Endodermal cell (in vitro differentiated cells): ENCODE data around the gene GSTP1. TPM values are rescaled to one million over a fixed set of nuclear protein-coding genes. Genes with fewer than 3 reads are reported as not detected.
A peak's percentile ranks its signal among the peaks of the same experiment; 100 is the strongest.

Source experiments
- DNase-seq: peaks from one replicate; pipeline ENCODE4 v3.0.0-alpha.2; 2017
- H3K27ac ChIP-seq: 2 replicates; pipeline ENCODE4 v1.5.1; 2013; ENCODE audit warnings: mild to moderate bottlenecking, low read depth, low read length, moderate library complexity
- H3K27me3 ChIP-seq: 2 replicates; pipeline ENCODE4 v1.6.1; 2013; ENCODE audit warnings: mild to moderate bottlenecking, low read length, moderate library complexity; ENCODE audit not compliant: insufficient read depth, control insufficient read depth, poor library complexity, severe bottlenecking
- H3K36me3 ChIP-seq: 2 replicates; pipeline ENCODE4 v1.7.0; 2013; ENCODE audit warnings: mild to moderate bottlenecking, low read length, moderate library complexity; ENCODE audit not compliant: control insufficient read depth, insufficient read depth
- H3K4me1 ChIP-seq: one replicate; pipeline ENCODE4 v1.7.0; 2013; ENCODE audit warnings: low read length; ENCODE audit not compliant: control insufficient read depth, insufficient read depth
- H3K4me3 ChIP-seq: 2 replicates; pipeline ENCODE4 v1.5.1; 2013; ENCODE audit warnings: mild to moderate bottlenecking, low read length, moderate library complexity
- H3K9ac ChIP-seq: 2 replicates; pipeline ENCODE4 v1.6.1; 2013; ENCODE audit warnings: mild to moderate bottlenecking, low read length, moderate library complexity; ENCODE audit not compliant: poor library complexity, severe bottlenecking; ENCODE audit errors: extremely low read depth
- H3K9me3 ChIP-seq: 2 replicates; pipeline ENCODE4 v1.6.1; 2013; ENCODE audit warnings: mild to moderate bottlenecking, low read length, moderate library complexity; ENCODE audit not compliant: control insufficient read depth
- H3K27ac Mint-ChIP-seq: 2 replicates; pipeline ENCODE4 v1.8.0; 2020; ENCODE audit warnings: mixed read lengths
- H3K27me3 Mint-ChIP-seq: 2 replicates; pipeline ENCODE4 v1.8.0; 2021; ENCODE audit warnings: mild to moderate bottlenecking, mixed read lengths; ENCODE audit not compliant: insufficient read depth
- H3K36me3 Mint-ChIP-seq: 2 replicates; pipeline ENCODE4 v1.8.0; 2020; ENCODE audit warnings: low read depth, mixed read lengths
- H3K4me1 Mint-ChIP-seq: 2 replicates; pipeline ENCODE4 v1.8.0; 2020; ENCODE audit warnings: mixed read lengths
- H3K4me3 Mint-ChIP-seq: 2 replicates; pipeline ENCODE4 v1.8.0; 2020; ENCODE audit warnings: mild to moderate bottlenecking, moderate library complexity, mixed read lengths
- H3K9me3 Mint-ChIP-seq: 2 replicates; pipeline ENCODE4 v1.8.0; 2020; ENCODE audit warnings: mild to moderate bottlenecking, mixed read lengths
- CTCF ChIP-seq: fragments of 200-600 bp; sonication (generic); conservative IDR thresholded peaks from 2 replicates; pipeline ENCODE4 v1.5.0; 2021; ENCODE audit warnings: antibody characterized with exemption, mild to moderate bottlenecking
- WGBS, 2 experiments: methylation state at CpG; one replicate each; pipeline versions ENCODE4 v1.1.5 to v1.1.7; 2013; ENCODE audit warnings: missing lambda C conversion rate in 2 of 2, mixed read lengths in 1 of 2; ENCODE audit not compliant: insufficient coverage in 1 of 2, insufficient read length in 1 of 2; 5-methylcytosine and 5-hydroxymethylcytosine counted together
- total RNA-seq, 2 donors: library from RNA; stranded (reverse); fragmentation: NEBNext Ultra II Directional in 1 of 2; extraction: Animal tissue kit (Norgen Biotek cat#: 25700) in 1 of 2; gene quantifications; 2 replicates in 1 of 2; 3 replicates in 1 of 2; pipeline ENCODE4 v1.2.1, GENCODE V29; 2021

Gene GSTP1
- total RNA-seq, 2 donors from 2014 or later, result 1,359 to 1,473 TPM

- WGBS, 2 experiments, result 64 to 68% methylated on average over 21 of the region's 21 CpGs
- Histone ChIP-seq H3K27ac (no peak overlapping the region), H3K9me3 (no peaks in the 10 kb centered on the region), H3K36me3 (no peaks in the 10 kb centered on the region), H3K27me3 (no peaks in the 10 kb centered on the region), H3K9ac (no peak overlapping the region), H3K4me1 (no peaks in the 10 kb centered on the region), H3K4me3 (no peak overlapping the region)
- no peaks in the 10 kb centered on the region for H3K4me1 Mint-ChIP-seq
- TF ChIP-seq CTCF, result peak; percentile 92
- H3K27me3 Mint-ChIP-seq, result peaks cover 12% of the 10 kb centered on the region
- peak; percentile 84 for DNase-seq
- H3K9me3 Mint-ChIP-seq, result peaks cover 4% of the 10 kb centered on the region
- H3K36me3 Mint-ChIP-seq, result no peaks in the 10 kb centered on the region
- H3K4me3 Mint-ChIP-seq, result no peak overlapping the region
- no peak overlapping the region for H3K27ac Mint-ChIP-seq
These were observed 10.7 kb upstream of the GSTP1 start for GRCh38 chr11:67572747-67573419.

- Mint-ChIP-seq H3K4me3 (no peak overlapping the region), H3K27me3 (peaks cover 14% of the 10 kb centered on the region), H3K4me1 (peaks cover 3% of the 10 kb centered on the region), H3K9me3 (peaks cover 4% of the 10 kb centered on the region), H3K36me3 (no peaks in the 10 kb centered on the region), H3K27ac (no peak overlapping the region)
- no peak for TF ChIP-seq CTCF
- Histone ChIP-seq H3K4me3 (no peak overlapping the region), H3K27me3 (no peaks in the 10 kb centered on the region), H3K27ac (no peak overlapping the region), H3K4me1 (no peaks in the 10 kb centered on the region), H3K9me3 (no peaks in the 10 kb centered on the region), H3K36me3 (no peaks in the 10 kb centered on the region), H3K9ac (no peak overlapping the region)
- peak; percentile 6 for DNase-seq
- WGBS, 2 experiments, result 33 to 72% methylated on average over 1 to 3 of the region's 3 CpGs
These were observed 8.7 kb upstream of the GSTP1 start for GRCh38 chr11:67574938-67575337.

- Mint-ChIP-seq H3K27ac (no peak overlapping the region), H3K4me1 (peaks cover 17% of the 10 kb centered on the region), H3K4me3 (no peak overlapping the region), H3K9me3 (no peaks in the 10 kb centered on the region), H3K36me3 (no peaks in the 10 kb centered on the region), H3K27me3 (peaks cover 12% of the 10 kb centered on the region)
- Histone ChIP-seq H3K9me3 (no peaks in the 10 kb centered on the region), H3K27me3 (no peaks in the 10 kb centered on the region), H3K27ac (no peak overlapping the region), H3K4me3 (no peak overlapping the region), H3K4me1 (no peaks in the 10 kb centered on the region), H3K36me3 (no peaks in the 10 kb centered on the region), H3K9ac (no peak overlapping the region)
- 89 to 90% methylated on average over 7 to 14 of the region's 14 CpGs for WGBS, 2 experiments
- peak; percentile 34 for TF ChIP-seq CTCF
- DNase-seq, result peak; percentile 70
These were observed 6.7 kb upstream of the GSTP1 start for GRCh38 chr11:67576735-67577475.
